EL (cell line): Measurements from ENCODE around the gene PLB1.

Experiments used
- DNase-seq: peaks from one replicate; pipeline ENCODE4 v3.0.0-alpha.2; 2016

PLB1 gene, protein sequence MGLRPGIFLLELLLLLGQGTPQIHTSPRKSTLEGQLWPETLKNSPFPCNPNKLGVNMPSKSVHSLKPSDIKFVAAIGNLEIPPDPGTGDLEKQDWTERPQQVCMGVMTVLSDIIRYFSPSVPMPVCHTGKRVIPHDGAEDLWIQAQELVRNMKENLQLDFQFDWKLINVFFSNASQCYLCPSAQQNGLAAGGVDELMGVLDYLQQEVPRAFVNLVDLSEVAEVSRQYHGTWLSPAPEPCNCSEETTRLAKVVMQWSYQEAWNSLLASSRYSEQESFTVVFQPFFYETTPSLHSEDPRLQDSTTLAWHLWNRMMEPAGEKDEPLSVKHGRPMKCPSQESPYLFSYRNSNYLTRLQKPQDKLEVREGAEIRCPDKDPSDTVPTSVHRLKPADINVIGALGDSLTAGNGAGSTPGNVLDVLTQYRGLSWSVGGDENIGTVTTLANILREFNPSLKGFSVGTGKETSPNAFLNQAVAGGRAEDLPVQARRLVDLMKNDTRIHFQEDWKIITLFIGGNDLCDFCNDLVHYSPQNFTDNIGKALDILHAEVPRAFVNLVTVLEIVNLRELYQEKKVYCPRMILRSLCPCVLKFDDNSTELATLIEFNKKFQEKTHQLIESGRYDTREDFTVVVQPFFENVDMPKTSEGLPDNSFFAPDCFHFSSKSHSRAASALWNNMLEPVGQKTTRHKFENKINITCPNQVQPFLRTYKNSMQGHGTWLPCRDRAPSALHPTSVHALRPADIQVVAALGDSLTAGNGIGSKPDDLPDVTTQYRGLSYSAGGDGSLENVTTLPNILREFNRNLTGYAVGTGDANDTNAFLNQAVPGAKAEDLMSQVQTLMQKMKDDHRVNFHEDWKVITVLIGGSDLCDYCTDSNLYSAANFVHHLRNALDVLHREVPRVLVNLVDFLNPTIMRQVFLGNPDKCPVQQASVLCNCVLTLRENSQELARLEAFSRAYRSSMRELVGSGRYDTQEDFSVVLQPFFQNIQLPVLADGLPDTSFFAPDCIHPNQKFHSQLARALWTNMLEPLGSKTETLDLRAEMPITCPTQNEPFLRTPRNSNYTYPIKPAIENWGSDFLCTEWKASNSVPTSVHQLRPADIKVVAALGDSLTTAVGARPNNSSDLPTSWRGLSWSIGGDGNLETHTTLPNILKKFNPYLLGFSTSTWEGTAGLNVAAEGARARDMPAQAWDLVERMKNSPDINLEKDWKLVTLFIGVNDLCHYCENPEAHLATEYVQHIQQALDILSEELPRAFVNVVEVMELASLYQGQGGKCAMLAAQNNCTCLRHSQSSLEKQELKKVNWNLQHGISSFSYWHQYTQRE (N-terminal part only)

GRCh38 chr2:28495551-28496250, at the start of gene PLB1:
Gene PLB1, plus strand, starts transcription at chr2:28496060. Its CDS starts 55 bp downstream, at chr2:28496115.
- no peak for DNase-seq

DNA sequence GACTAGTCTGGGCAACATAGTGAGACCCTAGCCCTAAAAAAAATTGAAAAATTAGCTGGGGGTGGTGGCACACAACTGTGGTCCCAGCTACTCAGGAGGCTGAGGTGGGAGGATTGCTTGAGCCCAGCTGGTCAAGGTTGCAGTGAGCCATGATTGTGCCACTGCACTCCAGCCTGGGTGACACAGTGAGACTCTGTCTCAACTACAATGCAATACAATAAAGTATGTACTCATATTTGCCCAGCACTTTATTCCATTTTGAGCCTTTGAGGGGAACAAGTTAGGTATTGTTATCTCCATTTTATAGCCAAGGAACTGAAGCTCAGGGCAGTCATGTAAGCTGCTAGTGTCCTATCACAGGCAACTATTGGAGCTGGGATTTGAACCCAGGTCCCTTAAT, 49.3 kb upstream of the PLB1 start:
- no peak for DNase-seq

DNA sequence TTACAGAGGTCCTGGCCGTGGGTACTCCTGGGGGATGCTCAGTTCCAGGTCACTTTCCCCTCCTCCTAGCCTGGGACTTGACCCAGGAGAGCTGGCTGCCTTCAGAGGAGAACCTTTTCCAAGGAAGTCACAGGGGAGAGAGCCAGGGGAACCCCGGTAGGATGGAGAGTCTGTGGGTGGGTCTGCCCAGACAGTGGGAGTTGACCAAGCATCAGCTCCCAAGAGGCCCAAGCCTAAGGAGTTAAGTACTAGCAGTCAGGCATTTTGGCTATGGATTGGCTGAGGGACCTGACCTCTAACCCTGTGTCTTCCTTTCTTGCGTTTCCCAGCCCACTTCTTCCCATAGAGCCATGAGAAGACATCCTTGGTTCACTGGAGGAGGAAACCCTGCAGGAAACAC, 48.8 kb upstream of the PLB1 start:
- no peak for DNase-seq

- peak; percentile 85 for DNase-seq
Measured at GRCh38 chr2:28447943-28448792, 47.7 kb upstream of the PLB1 start.

DNA sequence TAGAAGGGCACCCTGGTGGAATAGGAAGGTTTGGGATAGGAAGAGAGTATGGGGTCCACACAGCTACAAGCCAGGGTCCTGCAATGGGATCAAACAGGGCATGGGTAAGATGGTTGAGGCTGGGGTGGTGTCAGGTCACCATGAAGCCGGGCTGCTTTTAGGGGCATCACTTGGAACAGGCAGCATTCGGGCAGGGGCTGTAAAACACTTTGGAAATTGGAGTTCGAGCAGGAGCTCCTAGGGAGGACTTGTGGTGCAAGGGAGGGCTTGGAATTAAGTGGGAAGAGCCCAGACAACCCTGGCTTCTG, 47.1 kb upstream of the PLB1 start:
- DNase-seq, result no peak

DNA sequence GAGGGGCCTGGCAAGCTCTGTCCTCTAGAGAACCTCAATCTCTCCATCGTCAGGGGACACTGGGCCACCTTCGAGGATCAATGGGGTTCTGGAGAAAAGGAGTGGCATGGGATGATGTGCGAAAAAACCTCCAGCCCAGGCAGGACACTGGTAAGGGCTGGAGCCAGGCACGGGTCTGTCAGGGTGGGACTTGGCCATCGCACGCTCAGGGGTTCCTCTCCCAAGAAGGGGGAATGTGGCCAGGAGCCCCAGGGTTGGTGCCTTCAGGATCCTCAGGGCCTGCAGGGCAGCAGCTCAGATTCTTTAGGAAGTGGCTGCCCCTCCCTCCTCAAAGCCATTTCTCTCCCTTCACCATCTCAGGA, 46.8 kb upstream of the PLB1 start:
- DNase-seq, result no peak

GRCh38 chr2:28449488-28450395, 46.1 kb upstream of the PLB1 start:
- DNase-seq, result peak; percentile 57

DNA sequence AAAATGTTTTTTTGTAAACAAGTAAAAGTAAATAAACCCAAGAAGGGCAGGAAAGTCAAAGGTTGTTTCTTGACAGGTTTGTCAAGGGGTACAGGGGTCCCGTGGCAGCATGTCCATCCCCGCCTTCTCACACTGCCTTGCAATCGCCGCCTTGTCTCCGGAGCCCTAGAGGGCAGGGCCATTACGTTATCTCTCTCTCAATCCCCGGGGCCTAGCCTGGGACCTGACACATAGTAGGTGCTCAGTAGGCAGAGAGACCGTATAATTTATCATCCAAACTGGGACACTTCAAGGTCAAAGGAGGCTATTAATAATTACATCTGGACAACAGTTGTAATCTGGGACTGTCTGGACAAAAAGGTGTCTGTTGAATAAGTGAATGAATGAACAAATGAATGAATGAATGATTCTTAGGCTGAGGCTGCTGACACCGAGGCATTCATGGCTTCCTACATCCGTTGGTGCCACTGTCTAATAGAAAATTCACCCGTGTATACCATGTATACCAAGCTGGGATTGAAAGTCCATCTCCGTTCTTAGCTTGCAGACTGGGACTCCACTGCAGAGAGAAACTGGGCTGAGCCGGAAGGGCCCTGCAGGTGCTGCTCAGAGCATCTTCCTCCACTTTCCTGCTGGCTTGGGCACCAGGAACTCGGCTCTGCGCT, 44.8 kb upstream of the PLB1 start:
- DNase-seq, result no peak

DNA sequence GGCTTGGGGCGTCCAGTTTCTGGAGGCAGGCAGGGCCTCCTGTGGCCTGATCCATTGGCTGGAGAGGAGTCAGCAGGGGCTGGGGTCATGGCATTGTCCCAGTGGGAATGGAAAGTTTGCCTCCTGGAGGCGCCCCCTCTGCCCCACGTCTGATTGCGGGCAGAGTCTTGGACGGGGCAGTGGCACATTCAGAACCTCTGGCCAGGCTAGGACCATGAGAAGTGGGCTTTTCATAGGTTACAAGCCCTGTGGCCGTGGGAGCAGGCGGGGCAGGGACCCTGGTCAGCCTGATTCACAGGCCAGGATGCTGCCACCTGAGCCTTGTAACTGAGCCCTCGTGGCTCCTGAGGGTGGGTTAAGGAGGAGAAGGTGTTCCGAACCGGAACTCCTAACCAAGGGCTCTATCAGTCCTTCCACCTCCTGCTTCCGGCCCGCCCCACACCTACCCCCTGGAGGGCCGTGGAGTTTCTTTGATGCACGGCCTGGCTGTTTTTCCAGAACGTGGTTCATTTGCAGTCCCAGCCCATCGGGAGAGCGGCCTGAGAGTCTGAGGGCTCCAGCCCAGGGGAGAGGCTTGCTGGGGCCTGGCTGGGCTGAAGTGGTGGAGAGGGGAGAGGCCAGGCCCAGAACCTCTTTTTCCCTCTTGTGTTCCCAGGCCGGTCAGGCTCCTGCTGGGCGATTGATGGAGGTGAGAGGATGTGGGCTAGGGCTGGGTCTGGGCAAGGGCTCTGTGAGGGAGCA, 43.9 kb upstream of the PLB1 start:
- no peak for DNase-seq

DNA sequence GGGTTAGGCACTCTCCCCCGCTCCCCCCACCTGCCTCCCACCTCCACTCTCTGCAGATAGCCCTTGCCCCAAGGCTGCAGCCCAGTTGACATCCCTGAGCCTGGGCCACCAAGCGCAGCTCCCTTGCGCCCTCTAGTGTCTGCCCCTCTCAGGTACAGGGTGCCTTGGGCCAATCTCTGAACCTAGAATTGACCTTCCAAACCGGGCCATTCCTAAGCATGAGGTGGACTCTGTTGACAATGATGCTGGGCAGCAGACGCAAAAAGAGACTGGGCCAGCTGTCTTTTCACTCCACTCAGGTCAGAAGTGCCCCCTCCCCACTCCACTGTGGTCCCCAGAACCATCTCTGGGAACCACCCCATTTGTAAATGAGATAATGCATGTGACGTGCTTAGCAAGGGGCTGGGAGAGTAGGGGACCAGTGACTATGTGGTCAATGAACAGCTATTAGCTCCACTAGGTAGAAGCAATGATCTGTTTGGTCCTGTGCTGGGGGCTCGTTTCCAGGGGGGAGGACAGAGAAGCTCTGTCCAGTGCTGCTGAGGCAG, 43.3 kb upstream of the PLB1 start:
- peak; percentile 58 for DNase-seq

DNA sequence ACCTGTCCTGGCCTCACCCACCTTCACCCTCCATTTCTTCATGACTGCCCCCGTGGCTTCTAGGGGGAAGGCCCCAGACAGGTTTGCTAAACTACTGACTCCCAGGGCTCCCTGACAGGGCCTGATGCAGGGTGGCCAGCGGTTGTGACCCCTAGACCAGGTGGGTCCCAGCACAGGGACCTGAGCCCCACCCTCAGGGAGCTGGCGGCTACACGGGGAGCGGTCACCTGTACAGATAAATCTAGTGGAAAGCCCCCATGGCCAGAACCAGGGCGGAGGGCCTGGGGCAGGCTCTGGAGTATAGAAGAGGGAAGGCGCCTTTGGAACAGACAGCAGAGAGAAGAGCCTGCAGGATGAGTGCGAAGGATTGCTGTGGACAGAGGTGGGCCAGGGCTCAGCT, 42.5 kb upstream of the PLB1 start:
- DNase-seq, result no peak

GRCh38 chr2:28454016-28454930, 41.6 kb upstream of the PLB1 start:
- peak; percentile 59 for DNase-seq

DNA sequence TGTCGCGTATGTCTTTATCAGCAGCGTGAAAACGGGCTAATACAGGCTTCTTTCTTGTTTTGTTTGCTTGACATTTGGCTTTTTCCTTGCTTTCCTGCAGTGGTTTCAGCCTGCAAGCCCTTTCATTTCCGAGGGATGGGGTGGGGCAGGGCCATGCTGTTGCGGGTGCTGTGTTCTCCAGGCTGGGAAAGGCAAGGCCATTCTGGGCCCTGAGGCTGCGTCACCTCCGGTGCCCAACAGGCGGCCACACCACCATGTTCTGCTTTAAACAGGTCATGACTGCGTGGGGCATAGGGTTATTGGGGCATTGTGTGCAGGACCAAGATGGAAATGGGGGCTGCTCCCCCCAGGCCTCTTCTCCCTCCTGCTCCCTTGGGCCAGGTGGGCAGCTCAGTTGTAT, 38.6 kb upstream of the PLB1 start:
- no peak for DNase-seq

DNA sequence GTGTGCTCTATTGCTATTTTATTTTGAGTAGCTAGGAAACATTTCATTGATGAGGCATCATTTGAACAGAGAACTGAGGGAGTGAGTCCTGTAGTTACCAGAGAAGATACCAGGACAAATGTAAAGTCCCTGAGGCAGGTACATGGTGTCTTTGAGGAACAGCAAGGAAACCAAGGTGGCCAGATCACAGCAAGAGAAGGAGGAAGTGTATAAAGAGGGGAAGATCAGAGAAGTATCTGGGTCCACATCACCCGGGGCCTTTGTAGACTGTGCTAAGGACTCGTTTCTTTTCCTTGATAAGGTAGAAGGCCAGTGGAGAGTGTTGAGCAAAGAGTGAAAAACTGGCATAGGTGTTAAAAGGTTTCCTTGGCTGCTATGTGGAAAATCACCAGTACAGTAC, 34.8 kb upstream of the PLB1 start:
- no peak for DNase-seq

DNA sequence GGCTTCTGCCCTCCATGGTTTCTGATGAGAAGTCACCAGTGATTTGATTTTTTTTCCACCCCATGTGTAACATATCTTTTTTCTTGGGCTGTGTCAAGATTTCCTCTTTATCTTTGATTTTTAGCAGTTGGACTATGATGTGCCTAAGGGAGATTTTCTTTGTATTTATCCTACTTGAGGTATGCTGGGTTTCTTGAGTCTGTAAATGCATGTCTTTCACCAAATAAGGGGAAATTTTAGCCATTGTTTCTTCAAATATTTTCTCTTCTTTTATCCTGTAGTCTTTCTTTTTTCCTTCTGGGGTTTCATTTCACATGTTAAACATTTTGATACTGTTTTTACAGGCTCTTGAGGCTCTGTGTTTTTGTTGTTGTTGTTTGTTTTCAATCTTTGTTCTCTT, 33.7 kb upstream of the PLB1 start:
- no peak for DNase-seq

- no peak for DNase-seq
Measured at GRCh38 chr2:28463211-28463816, 32.5 kb upstream of the PLB1 start.

GRCh38 chr2:28463893-28464292, 32.0 kb upstream of the PLB1 start:
- no peak for DNase-seq
